ENCODE results near the gene CRELD1.

GRCh38 chr3:9955611-9956352 lies 22.1 kb downstream of the CRELD1 start:
- TF ChIP-seq CTCF (IDR thresholded peaks at IDR 0.05) (no peak), POLR2A (IDR thresholded peaks at IDR 0.05) (no peak), EP300 (IDR thresholded peaks at IDR 0.05; ENCODE audit: low read depth) (no peak)

All from transverse colon (tissue), 3 donors.